Endothelial cell of umbilical vein (primary cell): Measurements from ENCODE around the gene GALNT11. TPM values are rescaled to one million over a fixed set of nuclear protein-coding genes. Genes with fewer than 3 reads are reported as not detected.
"Not testable (repeated sequence)": the region's sequence is repeated elsewhere in the genome, so short reads cannot be mapped to it uniquely, and the experiment has no call there.

Experiments used
- BruUV-seq: library from RNA; stranded (reverse); fragments of 400-500 nt; replicated peaks from 2 replicates; lab custom pipeline; 2021; lab: Mats Ljungman, UMichigan
- CTCF ChIA-PET: fragments of 300-600, 350-600 bp; sonication (Branson Sonifier 250); formaldehyde crosslinking; loops from one replicate; lab custom pipeline; 2021; ENCODE audit warnings: antibody characterized with exemption, inconsistent platforms; lab: Charles Lee
- POLR2A ChIA-PET: fragments of 300-600, 350-600 bp; sonication (Branson Sonifier 250); formaldehyde crosslinking; loops from one replicate; lab custom pipeline; 2021; ENCODE audit warnings: antibody characterized with exemption, inconsistent platforms; lab: Charles Lee
- DNase-seq: peaks from one replicate; pipeline ENCODE4 v3.0.0-alpha.2; 2011; ENCODE audit warnings: low read depth, low spot score
- FAIRE-seq: peaks from 2 replicates; lab custom pipeline; 2011; peaks lifted over from hg19 to GRCh38; lab: Jason Lieb, UNC
- H2AFZ ChIP-seq: 2 replicates; pipeline ENCODE4 v1.6.0; 2012; ENCODE audit warnings: low read depth, low read length, control low read depth, inconsistent platforms
- H3K27ac ChIP-seq: 2 replicates; pipeline ENCODE4 v1.5.1; 2011; ENCODE audit warnings: low read depth, mild to moderate bottlenecking, control low read depth, low read length, moderate library complexity; ENCODE audit not compliant: insufficient read depth
- H3K27me3 ChIP-seq, 2 experiments: 2 replicates each; pipeline versions ENCODE4 v1.6.0 to v1.6.1; 2011; ENCODE audit warnings: low read length in 2 of 2, mixed read lengths in 1 of 2; ENCODE audit not compliant: control insufficient read depth in 2 of 2, insufficient read depth in 2 of 2
- H3K36me3 ChIP-seq, 2 experiments: 2 replicates in 1 of 2; 3 replicates in 1 of 2; pipeline ENCODE4 v1.5.1; 2011; ENCODE audit warnings: low read length in 2 of 2, mild to moderate bottlenecking in 1 of 2, moderate library complexity in 1 of 2; ENCODE audit not compliant: control insufficient read depth in 2 of 2, insufficient read depth in 2 of 2; ENCODE audit errors: extremely low read depth in 1 of 2
- H3K4me1 ChIP-seq: 3 replicates; pipeline ENCODE4 v1.5.1; 2011; ENCODE audit warnings: mild to moderate bottlenecking, low read length; ENCODE audit not compliant: control insufficient read depth, insufficient read depth; ENCODE audit errors: extremely low read depth
- H3K4me2 ChIP-seq: 2 replicates; pipeline ENCODE4 v1.6.1; 2011; ENCODE audit warnings: low read length, control low read depth, mixed read lengths; ENCODE audit not compliant: insufficient read depth
- H3K4me3 ChIP-seq, 3 experiments: fragments of 200-600 bp in 1 of 3; sonication (generic), shearing (Covaris generic) in 1 of 3; replicated peaks in 1 of 3; 2 replicates each; pipeline ENCODE4 v1.5.1; 2011 to 2016; ENCODE audit warnings: control low read depth in 3 of 3, low read length in 3 of 3, mild to moderate bottlenecking in 2 of 3, inconsistent platforms in 1 of 3, low read depth in 1 of 3, moderate library complexity in 1 of 3; ENCODE audit not compliant: insufficient read depth in 1 of 3
- H3K79me2 ChIP-seq: 2 replicates; pipeline ENCODE4 v1.6.0; 2012; ENCODE audit warnings: low read length, inconsistent platforms; ENCODE audit not compliant: control insufficient read depth, insufficient read depth
- H3K9ac ChIP-seq: replicated peaks from 2 replicates; pipeline ENCODE3; 2011; ENCODE audit warnings: low read length, control low read depth; ENCODE audit not compliant: insufficient read depth; ENCODE audit errors: extremely low read depth
- H3K9me1 ChIP-seq: replicated peaks from 3 replicates; pipeline ENCODE4 v1.6.0; 2011; ENCODE audit warnings: mild to moderate bottlenecking, low read length; ENCODE audit not compliant: control insufficient read depth, insufficient read depth; ENCODE audit errors: extremely low read depth
- H3K9me3 ChIP-seq: replicated peaks from 2 replicates; pipeline ENCODE4 v1.5.1; 2012; ENCODE audit warnings: low read length, inconsistent platforms; ENCODE audit not compliant: control insufficient read depth, insufficient read depth
- H4K20me1 ChIP-seq: replicated peaks from 2 replicates; pipeline ENCODE3; 2011; ENCODE audit warnings: mild to moderate bottlenecking, low read length; ENCODE audit not compliant: control insufficient read depth, insufficient read depth; ENCODE audit errors: extremely low read depth
- CTCF ChIP-seq, 2 donors: IDR thresholded peaks; 1 replicate in 1 of 2; 2 replicates in 1 of 2; pipeline ENCODE4 v1.5.1; 2011; ENCODE audit warnings: low read length in 2 of 2, mild to moderate bottlenecking in 2 of 2, moderate library complexity in 2 of 2, control low read depth in 1 of 2, inconsistent platforms in 1 of 2, low read depth in 1 of 2; ENCODE audit not compliant: insufficient read depth in 1 of 2; ENCODE audit errors: extremely low read depth in 1 of 2
- GATA2 ChIP-seq: IDR thresholded peaks from 2 replicates; pipeline ENCODE4 v1.7.0; 2011; ENCODE audit warnings: low read depth, mild to moderate bottlenecking, moderate library complexity, mixed read lengths, low read length; ENCODE audit not compliant: insufficient read length, insufficient read depth
- JUN ChIP-seq: IDR thresholded peaks from 2 replicates; pipeline ENCODE4 v1.6.1; 2011; ENCODE audit warnings: borderline replicate concordance, low read depth; ENCODE audit not compliant: insufficient read length, insufficient read depth
- dilution Hi-C: fragments of 300-500 bp; cut with MboI; formaldehyde crosslinking; loops from one replicate; pipeline ENCODE4 v1.15.0; 2019; ENCODE audit warnings: low sequenced_read_pairs; ENCODE audit not compliant: extremely low pct_ligation_motif_present
- intact Hi-C: fragments of 100-400 bp; cut with micrococcal nuclease; formaldehyde crosslinking; loops from one replicate; pipeline ENCODE4 v1.10.0; 2022
- polyA plus RNA-seq, 4 experiments: library from polyadenylated mRNA; depleted of rRNA in 3 of 4; stranded (reverse) in 3 of 4; unstranded in 1 of 4; fragments of >200 nt; gene quantifications; 2 replicates each; pipeline versions ENCODE4 v1.2.1 to v1.2.3, GENCODE V29; 2011 to 2012; ENCODE audit warnings: missing spikeins in 1 of 4
- total RNA-seq: library from RNA; stranded (reverse); gene quantifications from 2 replicates; pipeline ENCODE4 v1.2.3, GENCODE V29; 2021

The GALNT11 gene
- total and polyA plus RNA-seq, 2 donors (not counting 3 experiments of a cell fraction or from before 2014, with no cell fraction given), result 27.7 to 36.5 TPM

GRCh38 chr7:152035817-152036216 is 10.3 kb downstream of the GALNT11 start:
- H3K36me3 ChIP-seq, result no peaks in the 10 kb centered on the region
- ChIA-PET CTCF (no interaction called here), POLR2A (no interaction called here)
- no peaks in the 10 kb centered on the region for H3K9me3 ChIP-seq
- H2AFZ ChIP-seq, result no peak overlapping the region
- no peaks in the 10 kb centered on the region for H4K20me1 ChIP-seq
- H3K9me1 ChIP-seq, result no peaks in the 10 kb centered on the region
- no peak overlapping the region for H3K4me3 ChIP-seq
- intact Hi-C loops (no loop called here), dilution Hi-C loops (no loop called here)
- H3K27ac ChIP-seq, result no peak overlapping the region
- DNase-seq (no peak), FAIRE-seq (no peak)
- H3K4me2 ChIP-seq, result no peak overlapping the region
- TF ChIP-seq CTCF (IDR thresholded peaks at IDR 0.05; ENCODE audit: extremely low read depth in 1 of 2, insufficient read depth in 1 of 2, low read depth in 1 of 2, low read length in 2 of 2) (no peak), JUN (no peak), GATA2 (no peak)
- BruUV-seq, result no TSS peak
- peaks cover 4% of the 10 kb centered on the region for H3K79me2 ChIP-seq
- H3K4me1 ChIP-seq, result no peaks in the 10 kb centered on the region
- no peak overlapping the region for H3K9ac ChIP-seq
- no peaks in the 10 kb centered on the region for H3K27me3 ChIP-seq

- H3K4me3 ChIP-seq, H3K36me3 ChIP-seq, H3K27ac ChIP-seq, intact Hi-C loops, H3K9me3 ChIP-seq, H3K27me3 ChIP-seq, DNase-seq, H2AFZ ChIP-seq, H3K9ac ChIP-seq, POLR2A ChIA-PET, H3K4me1 ChIP-seq, BruUV-seq, H4K20me1 ChIP-seq, H3K9me1 ChIP-seq, H3K79me2 ChIP-seq, H3K4me2 ChIP-seq, dilution Hi-C loops, FAIRE-seq: not testable (repeated sequence)
- CTCF ChIA-PET, result interaction anchor here (0.8 to 1.3 kb wide), 2 partner anchors 10 to 12 kb away, joined by 3 read pairs; no protein-coding TSS in a partner anchor
Measured at GRCh38 chr7:152038410-152038809, 12.9 kb downstream of the GALNT11 start.

GRCh38 chr7:152043086-152043485 is 17.6 kb downstream of the GALNT11 start:
- intact Hi-C loops, dilution Hi-C loops, BruUV-seq: not testable (repeated sequence)

More at GRCh38 chr7:152043086-152043485, 17.6 kb downstream of the GALNT11 start:
- H3K9me1 ChIP-seq, POLR2A ChIA-PET, H3K4me3 ChIP-seq, CTCF ChIA-PET, H3K4me1 ChIP-seq, H3K36me3 ChIP-seq, H4K20me1 ChIP-seq, DNase-seq, H2AFZ ChIP-seq, H3K9me3 ChIP-seq, H3K9ac ChIP-seq, H3K27me3 ChIP-seq, H3K4me2 ChIP-seq, H3K27ac ChIP-seq, FAIRE-seq, H3K79me2 ChIP-seq: not testable (repeated sequence)
